SK-N-SH treated with all-trans-retinoic acid at 6 μM for 48 hours (cell line): ENCODE data around the gene ZFP82.

Experiments
- CREB5 ChIP-seq: fragments of 250-450 bp; sonication (Bioruptor Pico); IDR thresholded peaks from 2 replicates; pipeline ENCODE4 v1.5.1; 2020; ENCODE audit warnings: low read depth, mild to moderate bottlenecking, moderate library complexity
- CSRNP3 ChIP-seq: fragments of 250-450 bp; sonication (Bioruptor Pico); IDR thresholded peaks from 2 replicates; pipeline ENCODE4 v1.5.1; 2021; ENCODE audit warnings: mild to moderate bottlenecking, moderate library complexity
- PATZ1 ChIP-seq: fragments of 250-450 bp; sonication (Bioruptor Pico); IDR thresholded peaks from 2 replicates; pipeline ENCODE4 v1.8.0; 2020; ENCODE audit warnings: mild to moderate bottlenecking, moderate library complexity, borderline replicate concordance
- RARB ChIP-seq: fragments of 250-450 bp; sonication (Bioruptor Pico); IDR thresholded peaks from 2 replicates; pipeline ENCODE4 v1.8.0; 2021; ENCODE audit warnings: mild to moderate bottlenecking, moderate library complexity
- ZFP3 ChIP-seq: fragments of 250-450 bp; sonication (Bioruptor Pico); IDR thresholded peaks from 2 replicates; pipeline ENCODE4 v1.5.0; 2020; ENCODE audit warnings: mild to moderate bottlenecking, moderate library complexity
- ZNF70 ChIP-seq: fragments of 450-650 bp; formaldehyde crosslinking; IDR thresholded peaks from 2 replicates; pipeline ENCODE4 v1.5.0; 2020; ENCODE audit warnings: mild to moderate bottlenecking, moderate library complexity

- TF ChIP-seq PATZ1 (CRISPR knock-in tag) (no peak), ZNF70 (CRISPR knock-in tag) (no peak), ZFP3 (CRISPR knock-in tag) (no peak), CREB5 (CRISPR knock-in tag) (no peak), RARB (CRISPR knock-in tag) (no peak), CSRNP3 (CRISPR knock-in tag) (no peak)
Measured at GRCh38 chr19:36392916-36393673, 25.3 kb downstream of the ZFP82 start.
